22Rv1 (cell line): ENCODE results near the gene PPP1CC.

Experiments
- H3K27ac ChIP-seq: fragments of 450-650 bp; 2 replicates; pipeline ENCODE4 v1.5.1; 2017
- ZFX ChIP-seq: fragments of 450-650 bp; IDR thresholded peaks from 2 replicates; pipeline ENCODE4 v1.6.1; 2017; ENCODE audit warnings: antibody characterized with exemption, borderline replicate concordance
- TF ChIP-seq, protein P1 (sequence below): fragments of 450-650 bp; IDR thresholded peaks from 2 replicates; pipeline ENCODE4 v1.5.1; 2017; ENCODE audit warnings: mild to moderate bottlenecking

Gene PPP1CC

GRCh38 chr12:110720516-110720915 is 22.2 kb downstream of the PPP1CC start:
- TF ChIP-seq, protein P1, sequence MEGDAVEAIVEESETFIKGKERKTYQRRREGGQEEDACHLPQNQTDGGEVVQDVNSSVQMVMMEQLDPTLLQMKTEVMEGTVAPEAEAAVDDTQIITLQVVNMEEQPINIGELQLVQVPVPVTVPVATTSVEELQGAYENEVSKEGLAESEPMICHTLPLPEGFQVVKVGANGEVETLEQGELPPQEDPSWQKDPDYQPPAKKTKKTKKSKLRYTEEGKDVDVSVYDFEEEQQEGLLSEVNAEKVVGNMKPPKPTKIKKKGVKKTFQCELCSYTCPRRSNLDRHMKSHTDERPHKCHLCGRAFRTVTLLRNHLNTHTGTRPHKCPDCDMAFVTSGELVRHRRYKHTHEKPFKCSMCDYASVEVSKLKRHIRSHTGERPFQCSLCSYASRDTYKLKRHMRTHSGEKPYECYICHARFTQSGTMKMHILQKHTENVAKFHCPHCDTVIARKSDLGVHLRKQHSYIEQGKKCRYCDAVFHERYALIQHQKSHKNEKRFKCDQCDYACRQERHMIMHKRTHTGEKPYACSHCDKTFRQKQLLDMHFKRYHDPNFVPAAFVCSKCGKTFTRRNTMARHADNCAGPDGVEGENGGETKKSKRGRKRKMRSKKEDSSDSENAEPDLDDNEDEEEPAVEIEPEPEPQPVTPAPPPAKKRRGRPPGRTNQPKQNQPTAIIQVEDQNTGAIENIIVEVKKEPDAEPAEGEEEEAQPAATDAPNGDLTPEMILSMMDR, result no peak
- TF ChIP-seq ZFX, result no peak
- H3K27ac ChIP-seq, result no peak overlapping the region

GRCh38 chr12:110718222-110718908 is 24.3 kb downstream of the PPP1CC start:
- H3K27ac ChIP-seq, result no peak overlapping the region
- TF ChIP-seq, protein P1, result no peak
- no peak for TF ChIP-seq ZFX

DNA sequence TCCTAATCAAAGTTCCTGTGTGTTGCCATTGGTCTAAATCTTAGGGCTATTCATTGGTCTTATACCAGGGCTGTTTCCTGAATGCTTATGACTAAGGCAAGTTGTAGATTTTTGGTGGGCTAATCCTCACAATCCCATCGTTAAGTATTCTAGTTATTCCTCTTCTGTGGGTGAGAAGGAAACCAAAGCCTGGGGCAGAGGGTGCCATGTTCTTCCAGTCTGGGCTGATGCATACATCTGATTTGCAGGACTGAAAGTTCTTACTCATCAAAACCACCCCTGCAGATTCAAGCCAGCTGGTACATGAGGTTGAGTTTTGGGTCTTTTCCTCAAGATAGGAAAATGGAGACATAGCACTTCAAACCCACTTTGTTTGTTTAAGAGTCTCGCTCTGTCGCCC is 25.7 kb downstream of the PPP1CC start:
- TF ChIP-seq, protein P1, result no peak
- no peak for TF ChIP-seq ZFX
- H3K27ac ChIP-seq, result no peak overlapping the region; the same call in 1 of the 2 replicates

GRCh38 chr12:110708917-110709316 is 33.8 kb downstream of the PPP1CC start:
- TF ChIP-seq, protein P1, result no peak
- no peak for TF ChIP-seq ZFX
- H3K27ac ChIP-seq, result no peak overlapping the region

DNA sequence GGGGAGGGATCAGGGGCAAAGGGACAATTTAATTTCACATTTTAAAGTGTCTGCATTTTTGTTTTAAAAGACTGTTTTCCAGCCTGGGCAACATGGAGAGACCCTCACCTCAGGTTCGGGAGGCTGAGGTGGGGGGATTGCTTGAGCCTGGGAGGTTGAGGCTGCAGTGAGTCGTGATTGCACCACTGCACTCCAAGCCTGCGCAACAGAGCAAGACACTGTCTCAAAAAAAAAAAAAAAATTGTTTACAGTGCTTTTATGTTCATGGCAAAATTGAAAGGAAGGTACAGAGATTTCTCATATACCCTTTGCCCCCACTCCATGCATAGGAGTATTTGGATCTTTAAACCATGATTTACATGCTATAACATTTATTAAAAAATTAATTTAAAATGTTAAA is 37.4 kb downstream of the PPP1CC start:
- TF ChIP-seq ZFX, result no peak
- TF ChIP-seq, protein P1, result no peak
- no peak overlapping the region for H3K27ac ChIP-seq

DNA sequence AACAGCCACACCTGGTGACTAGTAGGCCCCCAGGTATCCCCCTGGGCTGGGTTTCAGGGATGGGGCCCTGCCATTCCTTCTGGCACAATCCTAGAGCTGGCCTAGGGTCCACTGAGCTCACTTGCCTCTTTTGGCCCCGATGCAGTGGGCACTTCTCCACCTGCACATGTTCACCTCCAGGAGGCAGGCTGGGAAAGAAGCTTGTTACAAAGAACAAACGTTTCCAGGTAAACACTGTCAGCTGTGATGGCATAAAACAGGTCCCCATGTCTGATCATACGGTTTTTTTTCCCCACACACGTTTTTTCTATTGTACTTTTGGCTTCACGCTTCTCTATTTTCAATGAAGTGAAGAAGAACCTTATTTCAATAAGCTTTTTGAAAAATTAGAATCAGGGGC is 37.9 kb downstream of the PPP1CC start:
- no peak overlapping the region for H3K27ac ChIP-seq
- TF ChIP-seq ZFX, result no peak
- TF ChIP-seq, protein P1, result peak; percentile 80

GRCh38 chr12:110704231-110704630 is 38.5 kb downstream of the PPP1CC start:
- TF ChIP-seq, protein P1, result no peak
- no peak for TF ChIP-seq ZFX
- H3K27ac ChIP-seq, result no peak overlapping the region
